Activated T-cell treated with anti-CD3 and anti-CD28 coated beads, Interleukin-2, amount 50 U/mL, for 72 hours (primary cell): Measurements from ENCODE around the gene TMCO5A. TPM values are rescaled to one million over a fixed set of nuclear protein-coding genes. Genes with fewer than 3 reads are reported as not detected.

ENCODE experiments used
- ATAC-seq, 2 donors: fragments of 150-1000 bp; cut with Tn5 transposase; replicated peaks in 1 of 2; 2 replicates each; pipeline ENCODE4 v1.10.0; 2021; ENCODE audit warnings: moderate library complexity in 2 of 2, mild to moderate bottlenecking in 1 of 2
- DNase-seq, 2 donors: peaks; one replicate each; pipeline ENCODE4 v3.0.0; 2021 to 2022; ENCODE audit warnings: mixed read lengths in 1 of 2
- H3K27ac Mint-ChIP-seq: one replicate; pipeline ENCODE4 v1.8.0; 2022; ENCODE audit warnings: mild to moderate bottlenecking, moderate library complexity, mixed read lengths
- H3K27me3 Mint-ChIP-seq: one replicate; pipeline ENCODE4 v1.8.0; 2022; ENCODE audit warnings: low read depth, mixed read lengths
- H3K36me3 Mint-ChIP-seq, 2 donors: one replicate each; pipeline ENCODE4 v1.8.0; 2022; ENCODE audit warnings: mixed read lengths in 2 of 2, mild to moderate bottlenecking in 1 of 2; ENCODE audit not compliant: insufficient read depth in 2 of 2
- H3K4me1 Mint-ChIP-seq: one replicate; pipeline ENCODE4 v1.8.0; 2022; ENCODE audit warnings: low read depth, mixed read lengths
- H3K4me3 Mint-ChIP-seq, 2 donors: one replicate each; pipeline ENCODE4 v1.8.0; 2022; ENCODE audit warnings: mild to moderate bottlenecking in 2 of 2, mixed read lengths in 2 of 2, moderate library complexity in 2 of 2
- H3K9me3 Mint-ChIP-seq, 2 donors: one replicate each; pipeline ENCODE4 v1.8.0; 2022; ENCODE audit warnings: mixed read lengths in 2 of 2
- total RNA-seq, 2 donors: library from RNA; stranded (reverse); gene quantifications; one replicate each; pipeline ENCODE4 v1.2.3, GENCODE V29; 2022

TMCO5A gene
- total RNA-seq, 2 donors from 2014 or later = not detected

- ATAC-seq (no peak), DNase-seq (no peak)
- Mint-ChIP-seq H3K9me3 (no peaks in the 10 kb centered on the region), H3K36me3 (no peaks in the 10 kb centered on the region), H3K4me1 (no peaks in the 10 kb centered on the region), H3K4me3 (no peak overlapping the region), H3K27me3 (no peaks in the 10 kb centered on the region), H3K27ac (no peak overlapping the region)
Measured at GRCh38 chr15:37981775-37982174, 47.3 kb downstream of the TMCO5A start.

- DNase-seq (no peak), ATAC-seq (no peak)
- no peaks in the 10 kb centered on the region for H3K27me3 Mint-ChIP-seq
- no peak overlapping the region for H3K27ac Mint-ChIP-seq
- H3K36me3 Mint-ChIP-seq = peaks cover 0 to 2% of the 10 kb centered on the region in 2 donors
- H3K4me3 Mint-ChIP-seq = no peak overlapping the region
- H3K9me3 Mint-ChIP-seq = peaks cover 3 to 7% of the 10 kb centered on the region in 2 donors
- H3K4me1 Mint-ChIP-seq = no peaks in the 10 kb centered on the region
Measured at GRCh38 chr15:37984368-37984767, 49.9 kb downstream of the TMCO5A start.

GRCh38 chr15:37995461-37996347 is 61.3 kb downstream of the TMCO5A start:
- H3K27ac Mint-ChIP-seq = no peak overlapping the region
- H3K27me3 Mint-ChIP-seq = no peaks in the 10 kb centered on the region
- H3K9me3 Mint-ChIP-seq = peaks cover 0 to 2% of the 10 kb centered on the region in 2 donors
- no peak overlapping the region for H3K4me3 Mint-ChIP-seq
- peak; percentile 4 to 16 for DNase-seq
- no peak for ATAC-seq
- no peaks in the 10 kb centered on the region for H3K4me1 Mint-ChIP-seq
- H3K36me3 Mint-ChIP-seq = no peaks in the 10 kb centered on the region
